ENCODE results near the gene SCAF8.
"Not testable (repeated sequence)": the region's sequence is repeated elsewhere in the genome, so short reads cannot be mapped to it uniquely, and the experiment has no call there.

The SCAF8 gene

DNA sequence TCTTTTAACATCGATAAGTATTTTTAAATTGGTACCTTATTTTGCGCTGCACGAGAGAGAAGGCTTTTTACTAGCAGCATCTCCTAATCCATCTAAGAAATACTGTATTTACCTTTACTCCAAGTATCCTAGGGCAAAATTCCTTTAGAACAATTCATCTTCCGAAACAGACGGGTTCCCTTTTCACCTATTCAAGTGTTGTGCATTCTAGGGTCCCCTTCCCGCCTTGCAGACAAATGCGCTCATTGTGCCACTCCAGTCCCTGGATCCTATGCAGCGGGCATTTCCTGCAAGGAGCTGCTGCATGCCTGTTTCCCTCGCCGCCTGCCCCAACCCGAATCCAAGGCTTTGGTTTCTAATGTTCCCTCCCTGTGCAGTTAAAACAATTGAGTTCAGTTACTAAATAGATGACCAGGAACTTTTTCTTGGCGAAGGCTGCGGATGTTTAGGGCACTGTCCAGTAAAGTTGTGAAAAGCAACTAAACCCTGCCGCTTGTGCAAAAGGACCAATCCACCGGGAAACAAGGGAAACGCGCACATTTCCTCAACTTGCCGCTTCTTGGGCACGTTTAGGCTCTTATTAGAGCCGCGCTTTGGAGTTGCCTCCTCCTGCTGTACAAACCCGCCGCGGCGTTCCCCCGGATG lies 556 bp upstream of the SCAF8 start:
- peak in 41 of 51 donors; percentile 8 to 84 (median 53) for DNase-seq

DNA sequence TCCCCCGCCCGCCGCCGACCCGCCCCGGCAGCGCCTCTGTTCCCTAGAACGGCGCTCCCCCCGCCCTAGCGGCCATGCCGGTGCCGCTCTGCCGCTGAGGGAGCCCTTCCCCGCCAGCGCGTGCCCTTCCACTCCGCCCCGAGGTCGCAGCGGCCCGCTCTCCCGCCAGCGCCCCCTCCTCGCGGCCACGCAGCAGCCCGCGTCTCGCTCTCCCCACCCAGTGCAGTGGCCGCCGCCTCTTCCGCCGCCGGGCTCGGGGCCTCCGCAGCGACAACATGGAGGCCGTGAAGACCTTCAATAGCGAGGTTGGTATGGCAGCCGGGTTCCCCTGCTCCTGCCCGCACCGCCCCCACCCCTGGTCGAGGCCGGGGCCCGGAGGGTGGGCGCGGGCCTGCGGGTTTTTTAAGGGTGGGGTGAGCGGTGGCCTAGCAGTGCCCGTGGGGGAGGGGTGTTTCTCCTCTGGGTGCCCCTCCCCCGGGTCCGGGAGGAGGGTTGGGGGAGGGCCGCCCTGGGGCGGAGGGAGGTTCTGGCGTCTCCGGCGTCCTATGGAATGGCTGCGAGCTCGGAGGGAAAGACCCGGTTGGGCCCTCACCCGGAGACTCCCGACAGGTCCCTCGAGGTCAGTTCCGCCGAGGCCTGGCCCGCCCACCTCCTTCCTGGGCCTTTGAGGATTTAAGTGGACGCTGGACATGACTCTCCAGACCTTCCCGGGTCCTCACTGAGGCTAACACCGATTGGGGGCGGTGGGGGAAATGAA lies 588 bp downstream of the SCAF8 start:
- DNase-seq: peak; percentile 45 to 99 (median 94)

- no peak for DNase-seq
Observed at GRCh38 chr6:154736618-154737259, 3.5 kb downstream of the SCAF8 start.

- DNase-seq: no peak
Observed at GRCh38 chr6:154737424-154737823, 4.2 kb downstream of the SCAF8 start.

DNA sequence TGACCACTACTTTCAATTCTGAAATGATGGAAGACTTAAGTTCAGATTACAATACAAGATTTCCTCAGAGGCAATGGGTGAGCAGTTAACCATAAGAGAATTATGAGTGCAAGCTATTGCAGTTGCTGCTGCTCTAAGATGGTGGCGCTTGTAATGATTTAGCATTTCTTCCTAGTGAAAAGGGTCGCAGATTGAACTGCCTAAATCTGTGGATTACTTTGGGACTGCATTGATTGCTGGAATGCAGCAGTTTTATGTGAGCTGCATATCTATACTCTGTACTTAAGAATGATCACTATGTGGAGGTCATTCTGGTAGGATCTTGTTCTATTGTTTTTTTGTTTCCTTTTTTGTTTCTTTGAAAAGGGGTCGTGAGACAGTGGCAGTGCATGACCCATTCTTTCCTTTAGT lies 5.3 kb downstream of the SCAF8 start:
- DNase-seq: no peak

DNA sequence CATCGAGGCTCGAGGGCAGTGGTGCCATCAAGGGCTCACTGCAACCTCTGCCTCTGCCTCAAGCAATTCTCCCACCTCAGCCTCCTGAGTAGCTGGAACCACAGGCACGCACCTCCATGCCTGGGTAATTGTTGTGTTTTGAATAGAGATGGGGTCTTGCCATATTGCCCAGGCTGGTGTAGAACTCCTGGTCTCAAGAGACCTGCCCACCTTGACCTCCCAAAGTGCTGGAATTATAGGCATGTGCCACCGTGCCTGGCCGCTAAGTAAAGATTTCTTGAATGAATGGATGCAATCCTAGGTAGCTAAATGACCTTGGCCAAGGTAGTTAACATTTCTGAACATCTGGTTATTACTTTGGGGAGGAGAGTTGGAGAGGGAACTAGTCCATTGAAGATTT lies 7.4 kb downstream of the SCAF8 start:
- no peak for DNase-seq

GRCh38 chr6:154742891-154743290 lies 9.7 kb downstream of the SCAF8 start:
- no peak for DNase-seq

DNA sequence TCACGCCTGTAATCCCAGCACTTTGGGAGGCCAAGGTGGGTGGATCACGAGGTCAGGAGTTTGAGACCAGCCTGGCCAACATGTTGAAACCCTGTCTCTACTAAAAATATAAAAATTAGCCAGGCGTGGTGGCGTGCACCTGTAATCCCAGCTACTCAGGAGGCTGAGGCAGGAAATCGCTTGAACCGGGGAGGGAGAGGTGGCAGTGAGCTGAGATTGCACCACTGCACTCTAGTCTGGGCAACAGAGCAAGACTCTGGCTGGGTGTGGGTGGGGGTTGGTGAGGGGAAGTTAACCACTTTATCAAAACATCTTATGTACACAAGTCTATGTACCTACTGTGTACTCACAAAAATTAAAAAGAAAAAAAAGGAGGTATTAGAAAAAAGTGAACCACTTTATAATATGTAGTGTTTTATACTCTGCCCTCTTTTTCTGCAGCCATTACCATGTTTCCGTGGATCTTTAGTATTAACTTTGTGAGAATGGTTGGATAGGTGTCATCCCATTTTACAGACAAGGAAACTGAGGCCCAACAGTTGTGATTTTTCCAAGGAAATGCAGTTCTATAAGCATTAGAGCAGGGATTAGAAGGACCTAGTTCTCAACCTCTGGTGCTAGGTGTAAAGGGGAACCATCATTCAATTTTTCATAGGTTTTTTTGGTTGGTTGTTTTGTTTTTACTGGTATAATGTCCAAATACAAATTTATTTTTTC lies 11.0 kb downstream of the SCAF8 start:
- DNase-seq: not testable (repeated sequence)

- no peak for DNase-seq
Observed at GRCh38 chr6:154745243-154745642, 12.0 kb downstream of the SCAF8 start.

GRCh38 chr6:154749341-154749740 lies 16.1 kb downstream of the SCAF8 start:
- DNase-seq: no peak

DNA sequence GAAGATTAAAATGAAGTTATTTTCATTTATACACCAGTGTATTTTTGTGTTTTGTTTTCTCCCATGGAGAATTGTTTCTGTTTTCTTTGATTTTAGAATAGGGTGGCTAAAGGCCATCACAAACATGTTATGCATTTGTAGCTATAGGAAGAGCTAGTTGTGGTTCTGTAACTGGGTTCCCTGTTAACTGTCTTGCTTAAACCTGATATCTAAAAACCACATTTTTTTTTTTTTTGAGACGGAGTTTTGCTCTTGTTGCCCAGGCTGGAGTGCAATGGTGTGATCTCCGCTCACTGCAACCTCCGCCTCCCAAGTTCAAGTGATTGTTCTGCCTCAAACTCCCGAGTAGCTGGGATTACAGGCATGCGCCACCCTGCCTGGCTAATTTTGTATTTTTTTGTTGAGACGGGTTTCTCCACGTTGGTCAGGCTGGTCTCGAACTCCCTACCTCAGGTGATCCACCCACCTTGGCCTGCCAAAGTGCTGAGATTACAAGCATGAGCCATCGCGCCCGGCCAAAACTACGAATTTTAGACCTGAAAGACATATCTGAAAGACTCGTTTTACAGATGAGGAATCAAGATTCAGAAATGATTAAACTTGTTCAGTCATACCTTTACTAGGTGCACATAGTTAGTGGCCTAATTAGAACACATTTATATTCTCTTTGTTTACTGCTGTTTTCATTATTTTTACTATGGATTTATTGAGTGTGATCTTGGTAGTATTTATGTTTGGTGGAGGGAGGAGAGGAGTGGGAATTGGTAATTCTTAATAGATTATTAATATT lies 18.0 kb downstream of the SCAF8 start:
- DNase-seq: no peak

DNA sequence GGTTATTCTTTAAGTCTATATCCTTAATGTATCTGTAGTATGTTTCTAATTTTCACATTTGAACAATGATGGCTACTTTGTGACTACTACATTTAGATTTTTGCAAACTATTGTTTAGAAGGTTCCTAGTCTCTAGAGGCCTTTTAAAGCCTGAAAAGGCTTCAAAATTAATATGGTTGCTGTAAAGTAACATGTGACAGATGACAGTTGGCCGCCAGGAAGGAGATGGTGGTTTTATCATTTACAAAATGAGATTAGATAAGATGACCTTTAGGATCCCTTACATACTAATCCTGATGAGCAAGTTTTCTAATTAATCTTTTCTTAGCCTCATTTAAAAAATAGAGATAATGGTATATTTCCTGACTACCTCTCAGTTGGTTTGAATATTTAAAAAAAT lies 18.8 kb downstream of the SCAF8 start:
- no peak for DNase-seq

GRCh38 chr6:154754152-154754551 lies 20.9 kb downstream of the SCAF8 start:
- no peak for DNase-seq

- no peak for DNase-seq
Observed at GRCh38 chr6:154757352-154758050, 24.3 kb downstream of the SCAF8 start.

DNA sequence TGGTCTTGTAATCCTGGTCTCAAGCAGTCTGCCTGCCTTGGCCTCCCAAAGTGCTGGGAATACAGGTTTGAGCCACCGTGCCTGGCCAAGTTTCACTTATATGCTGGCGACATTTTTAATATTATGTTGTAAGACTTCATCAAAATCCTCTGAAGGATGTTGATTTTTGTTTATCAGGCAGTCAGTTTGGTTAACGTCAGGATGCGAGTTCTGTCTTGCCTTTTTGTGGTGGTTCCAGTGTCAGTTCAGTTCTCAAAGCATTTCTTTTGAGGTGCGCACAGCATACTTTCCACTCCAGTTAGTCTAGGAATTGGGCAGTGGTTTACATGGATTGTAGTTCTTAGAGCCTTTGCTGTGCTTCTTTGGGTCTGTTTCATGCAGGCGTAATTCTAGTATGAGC lies 24.9 kb downstream of the SCAF8 start:
- no peak for DNase-seq

DNA sequence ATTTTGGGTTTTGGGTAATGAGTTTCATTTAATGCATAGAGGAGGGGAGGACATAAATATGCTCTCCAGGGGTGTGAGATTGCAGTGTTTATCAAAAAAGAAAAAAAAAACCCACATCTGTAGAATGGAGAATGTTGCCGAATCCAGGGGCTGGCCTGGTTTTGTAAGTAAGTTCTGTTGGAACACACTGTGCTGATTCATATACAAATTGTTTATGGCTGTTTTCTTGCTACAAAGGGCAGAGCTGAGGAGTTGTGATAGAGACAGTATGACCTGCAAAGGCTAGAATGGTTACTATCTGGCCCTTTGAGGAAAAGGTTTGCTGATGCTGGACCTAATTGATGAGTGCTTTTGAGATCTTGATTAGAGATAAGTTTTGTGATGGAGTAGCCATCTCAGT lies 30.4 kb downstream of the SCAF8 start:
- DNase-seq: no peak

DNA sequence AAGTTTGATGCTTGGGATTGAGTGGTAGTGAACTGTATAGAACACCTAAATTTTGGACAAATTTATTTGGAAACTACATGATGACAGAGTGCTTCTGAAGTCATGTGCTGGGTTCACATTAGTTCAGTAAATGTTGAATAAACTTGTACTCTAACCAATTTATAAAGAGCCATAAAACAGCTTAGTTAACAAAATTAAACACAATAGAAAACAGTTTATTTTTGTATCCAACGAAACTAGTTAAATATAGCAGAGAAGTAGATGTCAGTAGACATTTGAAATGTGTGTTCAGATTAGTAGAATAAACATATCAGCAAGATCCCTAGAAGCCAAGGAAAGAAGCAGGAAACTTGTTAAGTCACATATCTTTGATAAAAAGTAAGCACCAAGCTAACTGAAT lies 32.1 kb downstream of the SCAF8 start:
- DNase-seq: no peak

DNA sequence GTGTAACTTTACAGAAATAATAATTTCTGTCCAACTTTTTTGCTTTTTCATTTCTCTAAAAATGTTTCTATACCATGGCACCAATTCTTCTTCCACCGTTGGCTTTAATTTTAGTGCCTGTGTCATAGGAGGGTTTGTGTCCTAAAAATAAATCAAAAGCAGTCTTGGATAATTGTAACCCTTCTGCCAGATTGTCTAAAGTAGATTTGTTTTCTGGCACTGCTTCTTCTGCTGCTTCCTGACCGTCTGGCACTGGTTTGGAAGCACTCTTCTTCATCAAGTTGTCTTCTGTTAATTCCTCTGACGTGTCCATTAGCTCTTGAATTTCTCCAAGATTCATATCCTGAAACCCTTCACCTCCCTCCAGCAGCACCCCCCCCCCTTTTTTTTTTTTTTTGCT lies 33.1 kb downstream of the SCAF8 start:
- DNase-seq: no peak

DNA sequence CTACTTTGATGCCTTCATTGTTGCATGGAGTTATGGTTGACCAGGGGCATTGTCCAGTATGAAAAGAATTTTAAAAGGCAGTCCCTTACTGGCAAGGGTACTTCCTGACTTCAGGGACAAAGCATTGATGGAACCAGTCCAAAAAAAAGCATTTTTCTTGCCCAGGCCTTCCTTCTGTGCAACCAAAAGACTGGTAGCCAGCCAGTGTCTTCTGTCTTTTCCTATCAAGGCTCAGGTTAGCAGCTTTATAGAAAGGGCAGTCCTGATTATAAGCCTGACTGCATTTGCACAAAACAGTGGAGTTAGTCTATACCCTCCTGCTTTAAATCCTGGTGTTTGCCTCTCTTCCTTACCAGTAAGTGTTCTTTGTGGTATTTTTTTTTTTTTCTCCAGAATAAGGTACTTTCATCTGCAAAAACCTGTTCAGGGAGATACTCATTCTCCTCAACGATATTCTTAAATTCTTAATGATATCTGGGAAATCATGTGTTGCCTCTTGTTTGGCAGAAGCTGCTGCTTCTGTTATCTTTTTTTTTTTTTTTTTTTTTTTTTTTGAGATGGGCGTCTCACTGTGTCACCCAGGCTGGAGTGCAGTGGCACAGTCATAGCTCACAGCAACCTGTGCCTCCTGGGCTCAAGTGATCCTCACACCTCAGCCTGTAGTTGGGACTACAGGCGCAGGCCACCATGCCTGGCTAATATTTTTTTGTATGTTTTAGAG lies 33.9 kb downstream of the SCAF8 start:
- no peak for DNase-seq

DNA sequence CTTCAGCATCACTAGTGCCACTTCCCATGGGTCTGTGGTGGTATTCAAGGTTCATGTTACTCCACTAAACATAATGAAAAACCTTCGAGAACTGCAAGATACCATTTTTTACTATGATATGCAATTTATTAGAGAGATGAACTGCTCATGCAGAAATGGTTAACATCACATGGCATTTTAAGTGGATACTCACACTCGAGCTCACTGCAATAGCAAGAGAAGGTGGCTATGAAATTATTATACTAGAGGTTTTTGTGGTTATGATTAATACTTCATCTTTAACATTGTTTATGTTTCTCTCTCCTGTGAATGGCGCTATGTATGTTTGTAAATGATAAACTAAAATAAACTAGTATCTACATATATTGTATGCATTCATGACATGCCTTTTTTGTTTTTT lies 35.1 kb downstream of the SCAF8 start:
- DNase-seq: no peak
